ENCODE results near the gene B3GNT9.

The B3GNT9 gene

GRCh38 chr16:67166598-67167168, 15.9 kb upstream of the B3GNT9 start:
- DNase-seq (ENCODE audit: low spot score): no peak

- DNase-seq (ENCODE audit: low spot score): no peak
Observed at GRCh38 chr16:67166110-67166547, 15.3 kb upstream of the B3GNT9 start.

DNA sequence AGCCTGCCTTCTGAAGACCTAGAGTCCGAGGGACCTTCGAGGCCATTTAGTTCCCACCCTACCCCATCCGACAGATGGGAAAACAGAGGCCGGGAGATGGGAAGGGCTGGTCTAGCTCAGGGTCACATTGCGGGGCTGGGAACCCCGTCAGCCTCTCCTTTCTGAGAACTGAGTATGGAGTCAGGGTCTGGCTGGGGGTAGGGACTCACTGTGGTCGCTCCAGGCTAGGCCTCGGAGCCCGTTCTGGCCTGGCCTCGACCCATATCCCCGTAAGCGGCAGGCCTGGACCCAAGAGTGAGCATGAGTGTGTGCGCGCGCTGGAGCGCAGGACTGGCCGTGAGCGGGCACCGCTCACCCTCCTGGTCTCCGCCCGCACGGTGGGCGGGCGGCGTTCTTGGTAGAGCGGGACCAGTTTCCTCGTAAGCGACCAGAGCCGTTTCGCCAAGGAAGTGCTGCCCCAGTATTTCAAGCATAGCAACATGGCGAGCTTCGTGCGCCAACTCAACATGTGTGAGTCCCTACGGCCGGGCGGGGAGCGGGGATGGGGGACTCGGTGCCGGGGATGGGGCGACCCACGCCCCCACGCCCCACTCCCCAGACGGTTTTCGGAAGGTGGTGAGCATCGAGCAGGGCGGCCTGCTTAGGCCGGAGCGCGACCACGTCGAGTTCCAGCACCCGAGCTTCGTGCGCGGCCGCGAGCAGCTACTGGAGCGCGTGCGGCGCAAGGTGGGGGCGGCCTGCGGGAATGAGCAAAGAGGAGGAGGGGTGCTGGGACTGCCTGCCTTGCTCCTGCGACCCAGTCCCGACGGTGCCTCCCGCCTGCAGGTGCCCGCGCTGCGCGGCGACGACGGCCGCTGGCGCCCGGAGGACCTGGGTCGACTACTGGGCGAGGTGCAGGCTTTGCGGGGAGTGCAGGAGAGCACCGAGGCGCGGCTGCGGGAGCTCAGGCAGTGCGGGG, 14.6 kb upstream of the B3GNT9 start:
- DNase-seq (ENCODE audit: low spot score): no peak

- DNase-seq (ENCODE audit: low spot score): peak; percentile 50
Observed at GRCh38 chr16:67164599-67165061, 13.8 kb upstream of the B3GNT9 start, which contains the start of gene HSF4. Gene HSF4, plus strand, starts transcription at chr16:67164745. Its CDS starts 67 bp downstream, at chr16:67164812.

- no peak for DNase-seq (ENCODE audit: low spot score)
Observed at GRCh38 chr16:67163999-67164558, 13.3 kb upstream of the B3GNT9 start.

DNA sequence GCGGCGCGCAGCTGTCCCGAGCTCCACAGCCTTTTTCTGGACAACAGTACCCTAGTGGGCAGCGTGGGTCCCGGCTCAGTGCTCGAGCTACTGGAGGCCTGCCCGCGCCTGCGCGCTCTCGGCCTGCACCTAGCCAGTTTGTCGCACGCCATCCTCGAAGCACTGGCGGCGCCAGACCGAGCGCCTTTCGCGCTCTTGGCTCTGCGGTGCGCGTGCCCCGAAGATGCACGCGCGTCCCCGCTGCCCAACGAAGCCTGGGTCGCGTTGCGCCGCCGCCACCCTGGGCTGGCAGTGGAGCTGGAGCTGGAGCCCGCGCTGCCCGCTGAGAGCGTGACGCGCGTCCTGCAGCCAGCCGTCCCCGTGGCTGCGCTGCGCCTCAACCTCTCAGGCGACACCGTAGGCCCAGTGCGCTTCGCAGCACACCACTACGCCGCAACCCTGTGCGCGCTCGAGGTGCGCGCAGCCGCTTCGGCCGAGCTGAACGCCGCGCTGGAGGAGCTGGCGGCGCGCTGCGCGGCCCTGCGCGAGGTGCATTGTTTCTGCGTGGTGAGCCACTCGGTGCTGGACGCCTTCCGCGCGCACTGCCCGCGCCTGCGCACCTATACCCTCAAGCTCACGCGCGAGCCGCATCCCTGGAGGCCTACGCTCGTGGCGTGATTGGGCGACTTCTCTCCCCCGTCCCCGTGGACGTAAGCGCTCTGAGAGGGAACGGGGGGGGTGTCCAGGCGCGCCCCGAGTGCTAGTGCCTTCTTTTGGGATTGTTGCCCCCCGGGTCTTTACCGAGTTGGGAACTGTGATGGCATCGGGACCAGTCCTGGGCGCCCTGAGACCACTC, 12.6 kb upstream of the B3GNT9 start:
- no peak for DNase-seq (ENCODE audit: low spot score)

DNA sequence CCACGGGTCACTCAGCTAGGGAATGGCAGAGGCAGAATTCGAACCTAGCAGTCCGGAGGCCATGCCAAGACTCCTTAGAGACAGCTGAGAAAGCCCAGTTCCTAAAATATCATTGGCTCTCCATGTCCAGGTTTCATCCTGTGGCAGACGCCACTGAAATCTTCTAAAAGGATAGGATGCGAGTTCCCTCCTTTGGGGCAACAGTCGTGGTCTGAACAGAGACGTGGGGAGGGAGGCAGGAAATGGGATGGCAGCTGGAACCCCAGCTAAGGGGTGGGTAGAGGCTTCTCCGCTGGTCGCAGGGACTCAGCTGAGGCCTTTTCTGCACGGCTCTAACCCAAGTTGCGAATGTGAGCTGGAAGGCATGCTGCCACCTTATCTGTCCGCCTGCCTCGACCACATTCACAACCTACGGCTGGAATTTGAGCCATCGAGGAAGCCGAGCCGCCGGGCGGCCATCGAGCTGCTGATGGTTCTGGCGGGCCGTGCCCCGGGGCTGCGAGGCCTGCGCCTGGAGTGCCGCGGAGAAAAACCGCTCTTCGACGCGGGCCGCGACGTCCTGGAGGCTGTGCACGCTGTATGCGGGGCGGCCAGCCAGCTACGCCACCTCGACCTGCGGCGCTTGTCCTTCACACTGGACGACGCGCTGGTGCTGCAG, 11.8 kb upstream of the B3GNT9 start:
- no peak for DNase-seq (ENCODE audit: low spot score)

GRCh38 chr16:67161595-67162058, 10.8 kb upstream of the B3GNT9 start:
- DNase-seq (ENCODE audit: low spot score): no peak

GRCh38 chr16:67158637-67159600, 8.1 kb upstream of the B3GNT9 start:
- no peak for DNase-seq (ENCODE audit: low spot score)

GRCh38 chr16:67157892-67158635, 7.3 kb upstream of the B3GNT9 start:
- DNase-seq (ENCODE audit: low spot score): no peak

DNA sequence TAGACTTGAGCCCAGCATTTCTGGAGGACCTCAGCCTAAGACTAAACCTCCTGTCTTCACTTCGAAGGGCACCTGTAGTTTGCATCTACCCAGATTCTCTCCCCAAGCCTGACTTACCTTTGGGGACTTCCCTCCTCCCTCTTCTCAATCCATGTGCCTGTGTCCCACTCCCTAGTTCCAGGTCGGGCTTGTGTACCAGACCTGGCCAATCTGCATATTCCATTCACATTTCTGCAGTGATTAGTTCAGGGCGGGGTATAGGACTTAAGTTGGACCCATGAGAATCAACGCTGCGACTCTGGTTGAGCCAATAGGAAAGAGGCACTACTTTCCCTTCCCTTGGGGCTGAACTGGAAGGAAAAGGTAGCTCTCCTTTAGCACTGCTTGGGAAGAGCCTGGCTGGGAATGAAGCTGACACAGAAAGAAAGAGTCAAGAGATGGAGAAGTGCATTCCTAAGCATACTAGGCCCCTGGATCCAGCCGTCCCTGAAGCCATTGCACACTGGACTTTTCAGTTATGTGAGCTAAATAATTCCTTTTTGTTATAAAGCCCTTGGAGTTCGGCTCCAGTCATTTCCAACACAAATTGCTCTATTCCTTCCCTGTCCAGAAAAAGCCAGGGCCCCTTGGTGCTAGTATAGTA, 6.4 kb upstream of the B3GNT9 start:
- DNase-seq (ENCODE audit: low spot score): no peak

- no peak for DNase-seq (ENCODE audit: low spot score)
Observed at GRCh38 chr16:67156143-67156844, 5.5 kb upstream of the B3GNT9 start.

DNA sequence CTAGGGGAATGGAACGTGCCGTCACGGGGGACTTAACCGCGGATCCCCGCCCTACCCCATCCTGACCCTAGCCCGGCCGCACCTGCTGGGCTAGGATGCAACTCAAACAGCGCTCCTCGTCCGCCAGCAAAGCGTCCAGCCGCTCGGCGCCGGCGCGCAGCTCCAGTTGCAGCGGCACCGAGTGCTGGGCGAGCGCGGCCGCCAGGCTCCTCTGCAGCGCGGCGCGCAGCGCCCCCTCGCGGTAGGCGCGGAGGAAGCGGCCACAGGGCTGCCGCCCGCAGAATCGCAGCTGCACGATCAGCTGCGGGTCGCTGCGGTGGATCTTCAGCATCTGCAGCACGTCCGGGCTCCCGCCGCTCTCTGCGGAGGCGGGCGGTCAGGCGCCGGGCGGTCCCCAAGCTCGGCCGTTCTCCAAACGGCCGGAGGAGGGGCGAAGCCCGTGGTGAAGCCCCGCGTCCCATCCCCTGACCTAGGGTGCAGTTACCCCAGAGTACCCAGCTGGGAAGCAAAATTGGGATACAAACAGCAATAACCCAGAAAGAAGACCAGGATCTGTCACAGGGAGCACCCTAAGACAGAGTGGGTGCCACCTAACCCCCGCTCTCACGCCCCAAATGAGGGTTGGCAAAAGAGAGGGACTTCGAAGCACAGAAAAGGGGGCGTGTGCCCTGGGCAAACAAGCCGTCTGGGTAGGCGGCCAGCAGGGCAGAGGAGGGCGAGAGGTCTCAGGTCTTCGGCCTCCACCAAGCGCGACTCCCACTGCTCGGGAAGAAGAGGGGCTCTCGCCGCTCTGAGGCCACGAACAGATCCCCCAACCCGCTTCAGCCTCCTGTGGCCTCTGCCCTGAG, 4.7 kb upstream of the B3GNT9 start:
- peak; percentile 93 for DNase-seq (ENCODE audit: low spot score)

- DNase-seq (ENCODE audit: low spot score): peak; percentile 30
Observed at GRCh38 chr16:67154578-67155294, 3.9 kb upstream of the B3GNT9 start.

DNA sequence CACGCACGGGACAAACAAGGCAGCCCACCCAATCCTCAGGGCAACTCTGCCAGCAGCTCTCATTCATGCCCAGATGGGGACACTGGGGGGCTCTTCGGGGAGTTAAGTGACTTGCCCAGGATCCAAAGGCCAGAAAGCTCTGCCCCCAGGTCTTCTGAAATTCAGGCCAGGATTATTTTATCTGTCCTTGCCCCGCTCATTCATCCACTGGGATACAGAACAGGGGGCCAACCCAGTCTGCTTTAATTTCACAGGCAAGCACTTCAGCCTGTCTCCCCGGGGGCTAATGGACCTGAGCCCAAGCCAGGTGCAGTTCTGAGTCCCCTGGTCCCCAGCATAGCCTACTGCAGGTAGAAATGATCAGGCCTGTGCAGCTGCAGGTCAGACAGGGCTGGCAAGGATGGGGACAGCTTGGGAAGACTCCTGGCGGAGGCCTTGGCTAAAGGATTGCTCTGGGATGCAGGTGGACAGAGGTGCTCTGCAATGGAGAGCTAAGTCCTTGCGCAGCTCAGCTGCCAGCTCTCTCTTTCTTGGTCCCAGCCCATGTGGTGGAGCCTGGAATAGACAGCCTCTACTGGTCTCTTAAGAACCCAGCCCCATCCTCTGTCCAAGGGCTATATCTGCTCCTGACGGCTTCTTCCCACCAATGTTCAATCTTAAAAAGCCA, 766 bp upstream of the B3GNT9 start:
- DNase-seq (ENCODE audit: low spot score): no peak

Measured in iPS-NIHi11 (cell line).